ENCODE data around the gene CERS2.
A peak's percentile ranks its signal among the peaks of the same experiment; 100 is the strongest.

Gene CERS2

GRCh38 chr1:150974580-150975478, at the start of gene CERS2:
TSS of gene CERS2 (minus strand) at chr1:150974835. CDS start at chr1:150969090, 5,745 bp downstream.
- DNase-seq: peak in 42 of 56 donors; percentile 27 to 78 (median 58)

- no peak for DNase-seq
Observed at GRCh38 chr1:151013518-151013917, 38.9 kb upstream of the CERS2 start.

GRCh38 chr1:151012684-151013471, 38.2 kb upstream of the CERS2 start:
- no peak for DNase-seq

GRCh38 chr1:151011154-151011850, 36.7 kb upstream of the CERS2 start:
- no peak for DNase-seq

GRCh38 chr1:151010346-151010726, 35.7 kb upstream of the CERS2 start:
- no peak for DNase-seq

GRCh38 chr1:151009674-151010345, 35.2 kb upstream of the CERS2 start:
- DNase-seq: no peak

- no peak for DNase-seq
Observed at GRCh38 chr1:151009206-151009587, 34.6 kb upstream of the CERS2 start.

- DNase-seq: peak; percentile 46 to 97 (median 88)
Observed at GRCh38 chr1:151008244-151009205, 33.9 kb upstream of the CERS2 start, which contains the start of gene PRUNE1. TSS of gene PRUNE1 (plus strand) at chr1:151008449. CDS start at chr1:151008633, 184 bp downstream.

- DNase-seq: no peak
Observed at GRCh38 chr1:151007853-151008243, 33.2 kb upstream of the CERS2 start.

- DNase-seq: peak in 53 of 56 donors; percentile 17 to 91 (median 68)
Observed at GRCh38 chr1:151006327-151007052, 31.9 kb upstream of the CERS2 start, which contains the start of gene MINDY1. TSS of gene MINDY1 (minus strand) at chr1:151006902. CDS start at chr1:151002617, 4,285 bp downstream.

GRCh38 chr1:151005729-151006319, 31.2 kb upstream of the CERS2 start:
- peak in 1 of 56 donors; percentile 29 for DNase-seq

- DNase-seq: no peak
Observed at GRCh38 chr1:151003180-151003579, 28.5 kb upstream of the CERS2 start.

GRCh38 chr1:151002611-151003010, 28.0 kb upstream of the CERS2 start:
- DNase-seq: no peak

GRCh38 chr1:151002051-151002450, 27.4 kb upstream of the CERS2 start:
- no peak for DNase-seq

- DNase-seq: no peak
Observed at GRCh38 chr1:151001602-151002001, 27.0 kb upstream of the CERS2 start.

GRCh38 chr1:151000408-151000807, 25.8 kb upstream of the CERS2 start:
- no peak for DNase-seq

GRCh38 chr1:150999926-151000325, 25.3 kb upstream of the CERS2 start:
- DNase-seq: no peak

- DNase-seq: peak in 16 of 56 donors; percentile 9 to 52 (median 27)
Observed at GRCh38 chr1:150999051-150999674, 24.5 kb upstream of the CERS2 start.

All from amygdala (tissue), 56 donors.